HepG2 (cell line): Measurements from ENCODE around the gene PHOSPHO2. TPM values are rescaled to one million over a fixed set of nuclear protein-coding genes. Genes with fewer than 3 reads are reported as not detected.

Experiments
- ASH2L ChIP-seq: fragments of 300-600, 200-600 bp; sonication (generic); IDR thresholded peaks from 2 replicates; pipeline ENCODE4 v1.7.0; 2017; ENCODE audit warnings: low read depth, mild to moderate bottlenecking, moderate library complexity, mixed read lengths, low read length; ENCODE audit not compliant: insufficient read length
- E2F5 ChIP-seq: sonication (generic); formaldehyde crosslinking; conservative IDR thresholded peaks from 2 replicates; pipeline ENCODE4 v1.4.0; 2020; ENCODE audit warnings: missing genetic modification reagents
- MAF1 ChIP-seq: sonication (generic); formaldehyde crosslinking; IDR thresholded peaks from 2 replicates; pipeline ENCODE4 v1.5.0; 2020; ENCODE audit warnings: missing genetic modification reagents, borderline replicate concordance
- RBM22 ChIP-seq: fragments of 200-400 bp; formaldehyde crosslinking; optimal IDR thresholded peaks from 2 replicates; pipeline ENCODE3; 2017; ENCODE audit warnings: mild to moderate bottlenecking, low read length, moderate library complexity
- RFX5 ChIP-seq: IDR thresholded peaks from 2 replicates; pipeline ENCODE4 v1.6.1; 2011; ENCODE audit warnings: low read depth, low read length, improper control_type of control experiment
- SNAI1 ChIP-seq: sonication (generic); formaldehyde crosslinking; IDR thresholded peaks from 2 replicates; pipeline ENCODE4 v1.5.0; 2020; ENCODE audit warnings: mild to moderate bottlenecking, missing genetic modification reagents, borderline replicate concordance
- SNRNP70 ChIP-seq: fragments of 200-400 bp; formaldehyde crosslinking; IDR thresholded peaks from 2 replicates; pipeline ENCODE4 v1.6.1; 2017; ENCODE audit warnings: mild to moderate bottlenecking, low read depth, low read length, moderate library complexity
- TFDP2 ChIP-seq: sonication (generic); formaldehyde crosslinking; IDR thresholded peaks from 2 replicates; pipeline ENCODE4 v1.4.0; 2020; ENCODE audit warnings: missing genetic modification reagents
- THAP7 ChIP-seq: sonication (generic); formaldehyde crosslinking; IDR thresholded peaks from 2 replicates; pipeline ENCODE4 v1.8.1; 2023; ENCODE audit warnings: mild to moderate bottlenecking, missing genetic modification reagents
- THRA ChIP-seq: sonication (generic); formaldehyde crosslinking; IDR thresholded peaks from 2 replicates; pipeline ENCODE4 v1.4.0; 2020; ENCODE audit warnings: missing genetic modification reagents, borderline replicate concordance
- TRIM22 ChIP-seq: fragments of 450-650 bp; IDR thresholded peaks from 2 replicates; pipeline ENCODE4 v1.6.1; 2017
- TRIM24 ChIP-seq: sonication (generic); formaldehyde crosslinking; IDR thresholded peaks from 2 replicates; pipeline ENCODE4 v1.8.0; 2022; ENCODE audit warnings: mild to moderate bottlenecking, missing genetic modification reagents
- ZNF205 ChIP-seq: IDR thresholded peaks from 2 replicates; pipeline ENCODE4 v1.6.1; 2018; ENCODE audit warnings: missing biosample characterization, missing genetic modification reagents
- ZNF337 ChIP-seq: sonication (generic); formaldehyde crosslinking; IDR thresholded peaks from 2 replicates; pipeline ENCODE4 v1.5.1; 2020; ENCODE audit warnings: missing genetic modification reagents, low read depth, mild to moderate bottlenecking, borderline replicate concordance
- polyA plus RNA-seq, 8 experiments: library from polyadenylated mRNA; depleted of rRNA in 3 of 8; stranded (reverse) in 7 of 8; unstranded in 1 of 8; fragments of >200 nt; fragmentation: Illumina TruSeq in 4 of 8; extraction: Trizol in 4 of 8; gene quantifications; 2 replicates each; pipeline versions ENCODE4 v1.2.1 to v1.2.3, GENCODE V29; 2011 to 2016; ENCODE audit warnings: low read depth in 4 of 8, missing spikeins in 1 of 8, mixed read lengths in 1 of 8; ENCODE audit not compliant: insufficient read depth in 1 of 8
- total RNA-seq, 5 experiments: library from RNA; depleted of rRNA; stranded (reverse); fragments of >200 nt; fragmentation: Illumina TruSeq; extraction: Trizol; gene quantifications; 2 replicates each; pipeline ENCODE4 v1.2.3, GENCODE V29; 2016; ENCODE audit warnings: low read depth in 1 of 5
- TF ChIP-seq, protein P1 (sequence below): sonication (generic); formaldehyde crosslinking; conservative IDR thresholded peaks from 2 replicates; pipeline ENCODE4 v1.8.0; 2022; ENCODE audit warnings: missing genetic modification reagents
- TF ChIP-seq, protein P2 (sequence below): sonication (generic); formaldehyde crosslinking; IDR thresholded peaks from 2 replicates; pipeline ENCODE4 v1.5.0; 2020; ENCODE audit warnings: mild to moderate bottlenecking, missing genetic modification reagents, moderate library complexity
- TF ChIP-seq, protein P3 (sequence below): sonication (generic); formaldehyde crosslinking; IDR thresholded peaks from 2 replicates; pipeline ENCODE4 v1.5.0; 2020; ENCODE audit warnings: missing genetic modification reagents, mild to moderate bottlenecking, borderline replicate concordance

Gene PHOSPHO2
- total and polyA plus RNA-seq, 2 of the 13 experiments (the other 11 are each of a cell fraction or from before 2014, with no cell fraction given), result 6.1 to 11.4 TPM

GRCh38 chr2:169683425-169684134 lies 10.7 kb upstream of the PHOSPHO2 start (continued):
- TF ChIP-seq THAP7 (CRISPR knock-in tag) (no peak), TFDP2 (CRISPR knock-in tag) (0 out of 2 replicates have a peak, but pooled peaks have one; percentile 13), SNRNP70 (no peak), MAF1 (CRISPR knock-in tag) (no peak), RBM22 (no peak), TRIM22 (no peak), THRA (no peak; the same call in none of the 2 replicates), SNAI1 (CRISPR knock-in tag) (no peak), TRIM24 (CRISPR knock-in tag) (no peak), ZNF205 (peak; percentile 84; the same call in 1 of the 2 replicates), ASH2L (peak; percentile 97), RFX5 (no peak), E2F5 (no peak), ZNF337 (CRISPR knock-in tag) (no peak)
- TF ChIP-seq, protein P1, sequence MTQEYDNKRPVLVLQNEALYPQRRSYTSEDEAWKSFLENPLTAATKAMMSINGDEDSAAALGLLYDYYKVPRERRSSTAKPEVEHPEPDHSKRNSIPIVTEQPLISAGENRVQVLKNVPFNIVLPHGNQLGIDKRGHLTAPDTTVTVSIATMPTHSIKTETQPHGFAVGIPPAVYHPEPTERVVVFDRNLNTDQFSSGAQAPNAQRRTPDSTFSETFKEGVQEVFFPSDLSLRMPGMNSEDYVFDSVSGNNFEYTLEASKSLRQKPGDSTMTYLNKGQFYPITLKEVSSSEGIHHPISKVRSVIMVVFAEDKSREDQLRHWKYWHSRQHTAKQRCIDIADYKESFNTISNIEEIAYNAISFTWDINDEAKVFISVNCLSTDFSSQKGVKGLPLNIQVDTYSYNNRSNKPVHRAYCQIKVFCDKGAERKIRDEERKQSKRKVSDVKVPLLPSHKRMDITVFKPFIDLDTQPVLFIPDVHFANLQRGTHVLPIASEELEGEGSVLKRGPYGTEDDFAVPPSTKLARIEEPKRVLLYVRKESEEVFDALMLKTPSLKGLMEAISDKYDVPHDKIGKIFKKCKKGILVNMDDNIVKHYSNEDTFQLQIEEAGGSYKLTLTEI (CRISPR knock-in tag), result no peak
- TF ChIP-seq, protein P2, sequence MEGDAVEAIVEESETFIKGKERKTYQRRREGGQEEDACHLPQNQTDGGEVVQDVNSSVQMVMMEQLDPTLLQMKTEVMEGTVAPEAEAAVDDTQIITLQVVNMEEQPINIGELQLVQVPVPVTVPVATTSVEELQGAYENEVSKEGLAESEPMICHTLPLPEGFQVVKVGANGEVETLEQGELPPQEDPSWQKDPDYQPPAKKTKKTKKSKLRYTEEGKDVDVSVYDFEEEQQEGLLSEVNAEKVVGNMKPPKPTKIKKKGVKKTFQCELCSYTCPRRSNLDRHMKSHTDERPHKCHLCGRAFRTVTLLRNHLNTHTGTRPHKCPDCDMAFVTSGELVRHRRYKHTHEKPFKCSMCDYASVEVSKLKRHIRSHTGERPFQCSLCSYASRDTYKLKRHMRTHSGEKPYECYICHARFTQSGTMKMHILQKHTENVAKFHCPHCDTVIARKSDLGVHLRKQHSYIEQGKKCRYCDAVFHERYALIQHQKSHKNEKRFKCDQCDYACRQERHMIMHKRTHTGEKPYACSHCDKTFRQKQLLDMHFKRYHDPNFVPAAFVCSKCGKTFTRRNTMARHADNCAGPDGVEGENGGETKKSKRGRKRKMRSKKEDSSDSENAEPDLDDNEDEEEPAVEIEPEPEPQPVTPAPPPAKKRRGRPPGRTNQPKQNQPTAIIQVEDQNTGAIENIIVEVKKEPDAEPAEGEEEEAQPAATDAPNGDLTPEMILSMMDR, result no peak
- TF ChIP-seq, protein P3, sequence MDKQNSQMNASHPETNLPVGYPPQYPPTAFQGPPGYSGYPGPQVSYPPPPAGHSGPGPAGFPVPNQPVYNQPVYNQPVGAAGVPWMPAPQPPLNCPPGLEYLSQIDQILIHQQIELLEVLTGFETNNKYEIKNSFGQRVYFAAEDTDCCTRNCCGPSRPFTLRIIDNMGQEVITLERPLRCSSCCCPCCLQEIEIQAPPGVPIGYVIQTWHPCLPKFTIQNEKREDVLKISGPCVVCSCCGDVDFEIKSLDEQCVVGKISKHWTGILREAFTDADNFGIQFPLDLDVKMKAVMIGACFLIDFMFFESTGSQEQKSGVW (CRISPR knock-in tag), result no peak
